HepG2 (cell line): ENCODE results near the gene RTKN2. TPM values are rescaled to one million over a fixed set of nuclear protein-coding genes. Genes with fewer than 3 reads are reported as not detected.

Experiments
- CREB1 ChIP-seq, 2 experiments: fragments of 450-650 bp in 1 of 2; IDR thresholded peaks; 2 replicates each; pipeline ENCODE4 v1.6.1; 2016 to 2017; ENCODE audit warnings: control low read depth in 1 of 2, mild to moderate bottlenecking in 1 of 2, missing compliant biosample characterization in 1 of 2, missing genetic modification characterization in 1 of 2
- ELF4 ChIP-seq: sonication (generic); formaldehyde crosslinking; IDR thresholded peaks from 2 replicates; pipeline ENCODE4 v1.5.0; 2020; ENCODE audit warnings: missing genetic modification reagents, mild to moderate bottlenecking, moderate library complexity, borderline replicate concordance
- FOXO1 ChIP-seq: sonication (generic); formaldehyde crosslinking; IDR thresholded peaks from 2 replicates; pipeline ENCODE4 v1.4.0; 2020; ENCODE audit warnings: missing genetic modification reagents
- HMG20A ChIP-seq: IDR thresholded peaks from 2 replicates; pipeline ENCODE4 v1.6.1; 2016; ENCODE audit warnings: borderline replicate concordance
- IRX3 ChIP-seq: sonication (generic); formaldehyde crosslinking; IDR thresholded peaks from 2 replicates; pipeline ENCODE4 v1.8.1; 2023; ENCODE audit warnings: mild to moderate bottlenecking, low read depth, missing genetic modification reagents, borderline replicate concordance
- KAT8 ChIP-seq: IDR thresholded peaks from 2 replicates; pipeline ENCODE4 v1.6.1; 2016; ENCODE audit warnings: missing genetic modification reagents, missing compliant biosample characterization
- NCOR1 ChIP-seq: fragments of 200-600 bp; sonication (generic); IDR thresholded peaks from 2 replicates; pipeline ENCODE4 v1.7.0; 2017; ENCODE audit warnings: antibody characterized with exemption, low read length, borderline replicate concordance
- NFE2L2 ChIP-seq: fragments of 150-350 bp; IDR thresholded peaks from 2 replicates; pipeline ENCODE4 v1.6.1; 2014; ENCODE audit warnings: low read length
- TBL1XR1 ChIP-seq: fragments of 150-350 bp; IDR thresholded peaks from 2 replicates; pipeline ENCODE4 v1.6.1; 2014; ENCODE audit warnings: borderline replicate concordance, low read length; ENCODE audit not compliant: partially characterized antibody
- polyA plus RNA-seq, 8 experiments: library from polyadenylated mRNA; depleted of rRNA in 3 of 8; stranded (reverse) in 7 of 8; unstranded in 1 of 8; fragments of >200 nt; fragmentation: Illumina TruSeq in 4 of 8; extraction: Trizol in 4 of 8; gene quantifications; 2 replicates each; pipeline versions ENCODE4 v1.2.1 to v1.2.3, GENCODE V29; 2011 to 2016; ENCODE audit warnings: low read depth in 4 of 8, missing spikeins in 1 of 8, mixed read lengths in 1 of 8; ENCODE audit not compliant: insufficient read depth in 1 of 8
- total RNA-seq, 5 experiments: library from RNA; depleted of rRNA; stranded (reverse); fragments of >200 nt; fragmentation: Illumina TruSeq; extraction: Trizol; gene quantifications; 2 replicates each; pipeline ENCODE4 v1.2.3, GENCODE V29; 2016; ENCODE audit warnings: low read depth in 1 of 5
- TF ChIP-seq, protein P1 (sequence below): sonication (generic); formaldehyde crosslinking; conservative IDR thresholded peaks from 2 replicates; pipeline ENCODE4 v1.4.0; 2020; ENCODE audit warnings: missing genetic modification reagents
- TF ChIP-seq, protein P2 (sequence below): sonication (generic); formaldehyde crosslinking; IDR thresholded peaks from 2 replicates; pipeline ENCODE4 v1.4.0; 2020; ENCODE audit warnings: mild to moderate bottlenecking, missing genetic modification reagents, borderline replicate concordance
- TF ChIP-seq, protein P3 (sequence below): sonication (generic); formaldehyde crosslinking; IDR thresholded peaks from 2 replicates; pipeline ENCODE4 v1.5.0; 2020; ENCODE audit warnings: mild to moderate bottlenecking, missing genetic modification reagents, borderline replicate concordance

The RTKN2 gene
- total and polyA plus RNA-seq, 2 of the 13 experiments (the other 11 are each of a cell fraction or from before 2014, with no cell fraction given): 2.2 to 7.0 TPM

DNA sequence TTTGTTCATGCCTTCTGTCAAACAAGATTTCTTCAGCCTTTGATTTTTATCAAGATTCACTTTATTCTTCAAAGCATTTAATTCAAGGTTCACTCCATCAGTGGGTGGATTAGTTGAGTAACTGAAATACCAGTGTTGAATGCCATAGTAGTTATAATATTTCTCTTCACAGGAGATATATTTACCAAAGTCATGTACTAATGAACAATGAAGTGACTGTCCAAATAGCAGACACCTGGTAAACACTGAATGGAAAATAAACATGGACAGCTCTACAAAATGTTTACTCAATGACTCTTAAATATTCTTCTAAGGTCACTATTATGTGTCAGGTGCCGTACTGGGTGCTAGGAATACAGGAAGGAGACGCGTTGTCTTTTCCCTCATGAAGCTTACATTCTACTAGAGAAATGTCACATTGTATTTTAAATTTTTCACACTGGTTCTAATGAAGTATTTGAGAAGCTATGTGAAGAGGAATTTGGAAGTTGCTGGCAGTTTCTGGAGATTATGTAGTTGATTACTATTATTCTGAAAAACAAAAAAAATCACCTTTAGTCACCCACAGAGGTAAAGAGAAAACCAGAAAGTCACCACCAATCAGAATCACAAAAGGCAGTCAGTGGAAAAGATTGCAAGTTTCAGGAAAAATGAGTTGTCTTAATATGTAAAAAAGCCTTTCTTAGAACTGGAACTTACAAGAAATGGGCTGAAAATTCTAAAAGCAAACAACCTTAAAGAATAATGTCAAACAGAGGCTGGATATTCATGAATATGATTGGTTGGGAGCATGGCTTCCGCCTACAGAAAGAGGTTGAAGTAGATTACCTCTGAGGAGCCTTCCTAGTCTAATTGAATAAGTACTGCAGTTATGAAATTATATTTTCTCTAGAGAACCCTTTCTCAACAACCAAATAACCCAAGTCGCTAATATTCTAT, 84.5 kb downstream of the RTKN2 start (continued):
- TF ChIP-seq FOXO1 (CRISPR knock-in tag): peak; percentile 52; the same call in 1 of the 2 replicates
- peak; percentile 83 for TF ChIP-seq TBL1XR1
- TF ChIP-seq NFE2L2: peak; percentile 67
- TF ChIP-seq IRX3 (CRISPR knock-in tag): no peak
- TF ChIP-seq, protein P1, sequence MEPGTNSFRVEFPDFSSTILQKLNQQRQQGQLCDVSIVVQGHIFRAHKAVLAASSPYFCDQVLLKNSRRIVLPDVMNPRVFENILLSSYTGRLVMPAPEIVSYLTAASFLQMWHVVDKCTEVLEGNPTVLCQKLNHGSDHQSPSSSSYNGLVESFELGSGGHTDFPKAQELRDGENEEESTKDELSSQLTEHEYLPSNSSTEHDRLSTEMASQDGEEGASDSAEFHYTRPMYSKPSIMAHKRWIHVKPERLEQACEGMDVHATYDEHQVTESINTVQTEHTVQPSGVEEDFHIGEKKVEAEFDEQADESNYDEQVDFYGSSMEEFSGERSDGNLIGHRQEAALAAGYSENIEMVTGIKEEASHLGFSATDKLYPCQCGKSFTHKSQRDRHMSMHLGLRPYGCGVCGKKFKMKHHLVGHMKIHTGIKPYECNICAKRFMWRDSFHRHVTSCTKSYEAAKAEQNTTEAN (CRISPR knock-in tag): peak; percentile 53; the same call in 1 of the 2 replicates
- peak; percentile 29; the same call in 1 of the 2 replicates for TF ChIP-seq KAT8
- TF ChIP-seq, protein P2, sequence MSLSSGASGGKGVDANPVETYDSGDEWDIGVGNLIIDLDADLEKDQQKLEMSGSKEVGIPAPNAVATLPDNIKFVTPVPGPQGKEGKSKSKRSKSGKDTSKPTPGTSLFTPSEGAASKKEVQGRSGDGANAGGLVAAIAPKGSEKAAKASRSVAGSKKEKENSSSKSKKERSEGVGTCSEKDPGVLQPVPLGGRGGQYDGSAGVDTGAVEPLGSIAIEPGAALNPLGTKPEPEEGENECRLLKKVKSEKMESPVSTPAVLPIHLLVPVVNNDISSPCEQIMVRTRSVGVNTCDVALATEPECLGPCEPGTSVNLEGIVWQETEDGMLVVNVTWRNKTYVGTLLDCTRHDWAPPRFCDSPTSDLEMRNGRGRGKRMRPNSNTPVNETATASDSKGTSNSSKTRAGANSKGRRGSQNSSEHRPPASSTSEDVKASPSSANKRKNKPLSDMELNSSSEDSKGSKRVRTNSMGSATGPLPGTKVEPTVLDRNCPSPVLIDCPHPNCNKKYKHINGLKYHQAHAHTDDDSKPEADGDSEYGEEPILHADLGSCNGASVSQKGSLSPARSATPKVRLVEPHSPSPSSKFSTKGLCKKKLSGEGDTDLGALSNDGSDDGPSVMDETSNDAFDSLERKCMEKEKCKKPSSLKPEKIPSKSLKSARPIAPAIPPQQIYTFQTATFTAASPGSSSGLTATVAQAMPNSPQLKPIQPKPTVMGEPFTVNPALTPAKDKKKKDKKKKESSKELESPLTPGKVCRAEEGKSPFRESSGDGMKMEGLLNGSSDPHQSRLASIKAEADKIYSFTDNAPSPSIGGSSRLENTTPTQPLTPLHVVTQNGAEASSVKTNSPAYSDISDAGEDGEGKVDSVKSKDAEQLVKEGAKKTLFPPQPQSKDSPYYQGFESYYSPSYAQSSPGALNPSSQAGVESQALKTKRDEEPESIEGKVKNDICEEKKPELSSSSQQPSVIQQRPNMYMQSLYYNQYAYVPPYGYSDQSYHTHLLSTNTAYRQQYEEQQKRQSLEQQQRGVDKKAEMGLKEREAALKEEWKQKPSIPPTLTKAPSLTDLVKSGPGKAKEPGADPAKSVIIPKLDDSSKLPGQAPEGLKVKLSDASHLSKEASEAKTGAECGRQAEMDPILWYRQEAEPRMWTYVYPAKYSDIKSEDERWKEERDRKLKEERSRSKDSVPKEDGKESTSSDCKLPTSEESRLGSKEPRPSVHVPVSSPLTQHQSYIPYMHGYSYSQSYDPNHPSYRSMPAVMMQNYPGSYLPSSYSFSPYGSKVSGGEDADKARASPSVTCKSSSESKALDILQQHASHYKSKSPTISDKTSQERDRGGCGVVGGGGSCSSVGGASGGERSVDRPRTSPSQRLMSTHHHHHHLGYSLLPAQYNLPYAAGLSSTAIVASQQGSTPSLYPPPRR (CRISPR knock-in tag): peak; percentile 75; the same call in 1 of the 2 replicates
- no peak for TF ChIP-seq ELF4 (CRISPR knock-in tag)
- TF ChIP-seq NCOR1: peak; percentile 78; the same call in 1 of the 2 replicates
- TF ChIP-seq, protein P3, sequence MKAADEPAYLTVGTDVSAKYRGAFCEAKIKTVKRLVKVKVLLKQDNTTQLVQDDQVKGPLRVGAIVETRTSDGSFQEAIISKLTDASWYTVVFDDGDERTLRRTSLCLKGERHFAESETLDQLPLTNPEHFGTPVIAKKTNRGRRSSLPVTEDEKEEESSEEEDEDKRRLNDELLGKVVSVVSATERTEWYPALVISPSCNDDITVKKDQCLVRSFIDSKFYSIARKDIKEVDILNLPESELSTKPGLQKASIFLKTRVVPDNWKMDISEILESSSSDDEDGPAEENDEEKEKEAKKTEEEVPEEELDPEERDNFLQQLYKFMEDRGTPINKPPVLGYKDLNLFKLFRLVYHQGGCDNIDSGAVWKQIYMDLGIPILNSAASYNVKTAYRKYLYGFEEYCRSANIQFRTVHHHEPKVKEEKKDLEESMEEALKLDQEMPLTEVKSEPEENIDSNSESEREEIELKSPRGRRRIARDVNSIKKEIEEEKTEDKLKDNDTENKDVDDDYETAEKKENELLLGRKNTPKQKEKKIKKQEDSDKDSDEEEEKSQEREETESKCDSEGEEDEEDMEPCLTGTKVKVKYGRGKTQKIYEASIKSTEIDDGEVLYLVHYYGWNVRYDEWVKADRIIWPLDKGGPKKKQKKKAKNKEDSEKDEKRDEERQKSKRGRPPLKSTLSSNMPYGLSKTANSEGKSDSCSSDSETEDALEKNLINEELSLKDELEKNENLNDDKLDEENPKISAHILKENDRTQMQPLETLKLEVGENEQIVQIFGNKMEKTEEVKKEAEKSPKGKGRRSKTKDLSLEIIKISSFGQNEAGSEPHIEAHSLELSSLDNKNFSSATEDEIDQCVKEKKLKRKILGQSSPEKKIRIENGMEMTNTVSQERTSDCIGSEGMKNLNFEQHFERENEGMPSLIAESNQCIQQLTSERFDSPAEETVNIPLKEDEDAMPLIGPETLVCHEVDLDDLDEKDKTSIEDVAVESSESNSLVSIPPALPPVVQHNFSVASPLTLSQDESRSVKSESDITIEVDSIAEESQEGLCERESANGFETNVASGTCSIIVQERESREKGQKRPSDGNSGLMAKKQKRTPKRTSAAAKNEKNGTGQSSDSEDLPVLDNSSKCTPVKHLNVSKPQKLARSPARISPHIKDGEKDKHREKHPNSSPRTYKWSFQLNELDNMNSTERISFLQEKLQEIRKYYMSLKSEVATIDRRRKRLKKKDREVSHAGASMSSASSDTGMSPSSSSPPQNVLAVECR (CRISPR knock-in tag): no peak
- peak; percentile 71; the same call in 1 of the 2 replicates for TF ChIP-seq HMG20A (CRISPR knock-in tag)
- TF ChIP-seq CREB1 (IDR thresholded peaks at IDR 0.05): no peak
- peak; percentile 33; the same call in 1 of the 2 replicates for TF ChIP-seq CREB1 (CRISPR knock-in tag; IDR thresholded peaks at IDR 0.05)
